Omental fat pad (tissue), 4 donors: Measurements from ENCODE around the gene IL15RA. TPM values are rescaled to one million over a fixed set of nuclear protein-coding genes. Genes with fewer than 3 reads are reported as not detected.

Experiments used
- ATAC-seq: fragments of 150-250 bp; one replicate; pipeline ENCODE4 v1.9.1; 2016; ENCODE audit warnings: mild to moderate bottlenecking, moderate library complexity; ENCODE audit not compliant: low FRiP score
- DNase-seq: peaks from one replicate; pipeline ENCODE4 v3.0.0-alpha.2; 2019; ENCODE audit warnings: low spot score
- total RNA-seq, 4 donors: library from RNA; depleted of rRNA; stranded (reverse); fragments of >200 nt; gene quantifications; one replicate each; pipeline ENCODE4 v1.1.0, GENCODE V29; 2016
- TF ChIP-seq, protein P1 (sequence below), 3 donors: fragments of 450-650 bp; IDR thresholded peaks; one replicate each; pipeline ENCODE4 v1.5.1; 2016 to 2017; ENCODE audit warnings: antibody characterized with exemption in 3 of 3, mild to moderate bottlenecking in 3 of 3, moderate library complexity in 2 of 3

IL15RA gene
- total RNA-seq, 4 donors from 2014 or later = 18.7 to 71.6 (median 26.8) TPM

DNA sequence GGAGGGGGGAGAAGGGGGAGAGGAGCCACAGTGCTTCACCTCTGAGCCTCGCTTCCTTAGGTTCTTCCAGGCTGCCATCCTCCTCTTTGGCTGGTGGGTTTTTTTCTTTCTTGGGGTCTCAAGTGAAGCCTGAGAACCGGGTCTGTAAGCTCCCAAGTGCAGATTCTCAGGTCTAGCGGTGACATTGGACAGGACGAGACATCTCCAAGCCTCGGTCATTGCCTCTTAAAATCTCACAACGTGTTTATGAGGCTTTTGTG, 817 bp upstream of the IL15RA start:
- ATAC-seq = no peak
- TF ChIP-seq, protein P1, sequence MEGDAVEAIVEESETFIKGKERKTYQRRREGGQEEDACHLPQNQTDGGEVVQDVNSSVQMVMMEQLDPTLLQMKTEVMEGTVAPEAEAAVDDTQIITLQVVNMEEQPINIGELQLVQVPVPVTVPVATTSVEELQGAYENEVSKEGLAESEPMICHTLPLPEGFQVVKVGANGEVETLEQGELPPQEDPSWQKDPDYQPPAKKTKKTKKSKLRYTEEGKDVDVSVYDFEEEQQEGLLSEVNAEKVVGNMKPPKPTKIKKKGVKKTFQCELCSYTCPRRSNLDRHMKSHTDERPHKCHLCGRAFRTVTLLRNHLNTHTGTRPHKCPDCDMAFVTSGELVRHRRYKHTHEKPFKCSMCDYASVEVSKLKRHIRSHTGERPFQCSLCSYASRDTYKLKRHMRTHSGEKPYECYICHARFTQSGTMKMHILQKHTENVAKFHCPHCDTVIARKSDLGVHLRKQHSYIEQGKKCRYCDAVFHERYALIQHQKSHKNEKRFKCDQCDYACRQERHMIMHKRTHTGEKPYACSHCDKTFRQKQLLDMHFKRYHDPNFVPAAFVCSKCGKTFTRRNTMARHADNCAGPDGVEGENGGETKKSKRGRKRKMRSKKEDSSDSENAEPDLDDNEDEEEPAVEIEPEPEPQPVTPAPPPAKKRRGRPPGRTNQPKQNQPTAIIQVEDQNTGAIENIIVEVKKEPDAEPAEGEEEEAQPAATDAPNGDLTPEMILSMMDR (IDR thresholded peaks at IDR 0.05) = no peak
- DNase-seq = no peak

DNA sequence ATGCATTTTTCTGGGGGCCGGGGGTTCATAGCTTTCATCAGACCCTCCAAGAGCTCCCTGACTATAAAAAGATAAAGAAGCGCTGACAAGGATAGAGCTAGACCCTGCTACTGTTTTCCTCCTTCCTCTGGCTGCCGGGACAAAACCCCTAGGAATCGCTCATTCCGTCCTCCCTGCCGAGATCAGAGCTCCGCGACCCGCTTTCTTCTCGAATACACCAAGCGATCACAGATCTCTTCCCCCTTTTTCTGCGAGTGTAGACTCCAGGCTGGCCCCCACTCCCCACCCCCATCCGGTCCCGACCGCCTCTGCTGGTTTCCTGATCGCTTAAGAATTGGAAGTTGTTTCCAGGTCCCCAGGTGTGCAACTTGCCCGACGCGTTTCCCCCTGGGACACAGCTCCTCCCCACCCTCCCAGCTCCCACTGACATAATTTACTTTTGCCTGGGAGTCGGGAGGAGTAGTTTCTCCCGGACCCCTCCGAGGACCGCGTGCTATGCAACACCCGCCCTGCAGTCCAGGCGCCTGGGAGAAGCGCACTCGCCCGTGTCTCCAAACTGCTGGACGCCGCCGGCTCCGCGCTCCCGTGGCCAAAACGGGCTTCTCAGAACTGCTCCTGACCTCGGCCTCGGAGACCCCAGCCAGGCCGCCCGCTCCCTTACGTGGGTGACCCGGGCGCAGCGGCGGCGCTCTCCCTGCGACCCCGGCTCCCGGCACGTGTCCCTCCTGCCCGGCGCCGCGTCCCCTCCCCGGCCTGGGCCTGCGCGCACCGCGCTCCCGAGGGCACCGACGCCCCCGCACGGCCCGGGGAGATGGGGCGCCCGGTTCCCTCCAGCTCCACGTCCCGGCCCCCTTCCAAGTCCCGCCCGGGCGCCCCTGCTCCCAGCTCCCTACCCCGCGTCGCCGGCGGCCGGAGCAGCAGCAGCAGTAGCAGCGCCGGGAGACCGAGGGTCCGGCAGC, 552 bp downstream of the IL15RA start:
- DNase-seq = no peak
- peak; percentile 52 for ATAC-seq
- TF ChIP-seq, protein P1 (IDR thresholded peaks at IDR 0.05) = no peak

DNA sequence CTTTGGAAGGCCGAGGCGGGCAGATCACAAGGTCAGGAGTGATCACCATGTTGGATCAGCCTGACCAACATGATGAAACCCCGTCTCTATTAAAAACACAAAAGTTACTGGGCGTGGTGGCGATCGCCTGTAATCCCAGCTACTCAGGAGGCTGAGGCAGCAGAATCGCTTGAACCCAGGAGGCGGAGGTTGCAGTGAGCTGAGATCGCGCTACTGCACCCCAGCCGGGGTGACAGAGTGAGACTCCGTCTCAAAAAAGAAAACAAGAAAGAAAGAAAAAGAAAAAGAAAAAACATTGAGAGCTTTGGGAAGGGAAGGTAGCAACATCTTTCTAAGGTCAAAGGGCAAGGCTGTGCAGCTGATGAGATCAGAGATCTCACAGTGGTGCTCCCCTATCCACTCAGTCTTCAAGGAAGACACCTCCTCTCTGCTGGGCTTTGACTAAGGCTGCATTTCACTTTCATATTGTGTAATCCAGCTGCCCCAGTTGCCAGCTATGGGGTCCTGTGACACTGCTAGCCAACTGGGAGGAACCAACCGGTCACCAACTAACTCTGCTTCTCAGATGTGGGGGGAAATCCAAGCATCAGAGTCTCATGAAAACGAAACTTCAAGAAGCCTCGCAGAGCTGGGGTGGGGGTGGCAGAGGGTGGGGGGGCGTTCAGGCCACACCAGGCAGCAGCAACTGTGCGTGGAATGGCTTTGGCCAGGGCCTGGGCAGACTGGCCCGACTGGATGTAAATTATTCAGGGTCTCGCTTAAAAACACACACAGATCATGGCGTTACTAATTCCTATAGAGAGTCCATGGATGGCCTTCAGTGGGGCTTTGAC, 1.5 kb downstream of the IL15RA start:
- DNase-seq = no peak
- peak; percentile 19 for ATAC-seq
- TF ChIP-seq, protein P1 (IDR thresholded peaks at IDR 0.05) = no peak

DNA sequence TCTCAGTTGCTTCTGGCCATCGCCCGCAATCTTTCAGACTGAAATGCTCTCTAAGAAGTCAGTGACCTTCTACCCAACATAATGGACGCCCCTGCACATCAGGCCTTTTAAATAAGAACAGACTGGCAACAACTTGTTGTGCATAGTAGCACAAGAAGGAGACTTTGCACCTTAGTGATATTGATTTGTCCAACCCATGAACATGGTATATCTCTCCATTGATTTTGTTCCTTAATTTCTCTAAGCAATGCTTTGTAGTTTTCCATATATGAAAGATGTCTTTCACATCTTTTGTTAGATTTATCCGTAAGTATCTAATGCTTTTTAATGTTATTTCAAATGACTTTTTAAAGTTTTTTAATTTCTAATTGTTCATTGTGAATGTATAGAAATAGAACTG, 4.3 kb downstream of the IL15RA start:
- TF ChIP-seq, protein P1 (IDR thresholded peaks at IDR 0.05) = no peak
- no peak for DNase-seq
- no peak for ATAC-seq

DNA sequence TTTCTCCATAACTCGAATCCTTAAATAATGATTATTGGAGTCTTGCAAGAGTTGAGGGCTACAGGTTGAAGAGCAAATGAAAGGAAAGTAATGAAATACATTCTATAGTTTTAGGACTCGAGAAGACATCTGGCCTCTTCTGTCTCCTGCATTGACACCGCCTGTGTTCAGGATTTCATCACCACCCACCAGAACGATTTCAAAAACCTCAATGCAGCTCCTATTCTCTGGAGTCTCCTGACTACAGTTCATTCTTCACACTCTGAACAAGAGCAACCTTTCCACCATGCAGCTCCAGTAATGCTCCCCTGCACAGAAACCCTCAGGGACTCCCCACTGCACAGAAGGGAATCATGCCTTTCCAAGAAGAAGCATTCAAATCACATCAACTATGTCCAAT, 5.5 kb downstream of the IL15RA start:
- ATAC-seq (no peak), DNase-seq (no peak)
- TF ChIP-seq, protein P1 (IDR thresholded peaks at IDR 0.05) = no peak

DNA sequence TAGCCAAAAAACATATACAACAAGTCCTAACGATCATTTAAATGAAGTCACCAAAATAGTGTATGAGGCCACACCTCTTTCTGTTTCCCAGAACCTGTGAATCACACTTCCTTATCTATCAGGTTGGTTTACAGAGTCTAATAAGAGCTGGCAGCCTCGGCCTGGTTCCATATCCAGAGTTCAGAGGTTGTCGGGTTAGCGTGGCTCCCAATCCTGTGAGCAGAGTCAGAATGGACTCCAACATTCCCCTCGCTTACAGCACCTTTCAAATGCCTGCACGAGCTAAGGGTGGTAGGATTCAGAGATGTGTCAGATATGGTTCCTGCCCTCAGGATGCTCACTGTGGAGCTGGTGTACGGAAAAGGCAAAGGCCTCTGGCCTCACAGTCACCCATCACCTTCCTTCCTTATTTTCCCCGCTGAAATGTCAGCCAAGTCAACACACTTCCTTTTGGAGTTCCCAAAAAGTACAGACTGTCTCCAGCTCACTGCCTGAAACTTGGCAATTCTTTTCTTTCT, 6.0 kb downstream of the IL15RA start:
- DNase-seq = no peak
- ATAC-seq = peak; percentile 86
- TF ChIP-seq, protein P1 (IDR thresholded peaks at IDR 0.05) = no peak
